H1 (cell line): Measurements from ENCODE around the gene COL6A3. TPM values are rescaled to one million over a fixed set of nuclear protein-coding genes. Genes with fewer than 3 reads are reported as not detected.

ENCODE experiments used
- BCL11A ChIP-seq, 2 experiments: IDR thresholded peaks; one replicate each; pipeline ENCODE4 v1.6.1; 2011; ENCODE audit warnings: low read depth in 2 of 2, low read length in 2 of 2, mild to moderate bottlenecking in 2 of 2
- CHD7 ChIP-seq: fragments of 300-600 bp; sonication (generic); IDR thresholded peaks from 2 replicates; pipeline ENCODE4 v1.7.1; 2012; ENCODE audit warnings: low read length, moderate library complexity, mild to moderate bottlenecking, inconsistent platforms; ENCODE audit not compliant: insufficient replicate concordance
- KDM5A ChIP-seq: fragments of 200-600 bp; IDR thresholded peaks from 2 replicates; pipeline ENCODE4 v1.7.1; 2012; ENCODE audit warnings: mild to moderate bottlenecking, low read length, inconsistent platforms, mixed read lengths
- RAD21 ChIP-seq, 2 experiments: IDR thresholded peaks in 1 of 2; conservative IDR thresholded peaks in 1 of 2; 2 replicates each; pipeline ENCODE4 v1.6.1; 2011; ENCODE audit warnings: low read depth in 2 of 2, low read length in 2 of 2, improper control_type of control experiment in 1 of 2, inconsistent platforms in 1 of 2, mild to moderate bottlenecking in 1 of 2, moderate library complexity in 1 of 2
- SP1 ChIP-seq: IDR thresholded peaks from 2 replicates; pipeline ENCODE4 v1.6.1; 2011; ENCODE audit warnings: low read depth, low read length
- TAF7 ChIP-seq: optimal IDR thresholded peaks from 2 replicates; pipeline ENCODE3; 2011; ENCODE audit warnings: low read depth, mild to moderate bottlenecking, inconsistent platforms, low read length, moderate library complexity, borderline replicate concordance
- polyA plus RNA-seq, 7 experiments: library from polyadenylated mRNA; depleted of rRNA in 3 of 7; stranded (reverse) in 5 of 7; unstranded in 2 of 7; fragments of >200 nt in 5 of 7; fragments of 200-250 nt in 2 of 7; gene quantifications; 1 replicate in 5 of 7; 2 replicates in 1 of 7; 4 replicates in 1 of 7; pipeline versions ENCODE4 v1.2.1 to v1.2.3, GENCODE V29; 2011 to 2013; ENCODE audit warnings: missing spikeins in 2 of 7, mixed read lengths in 2 of 7
- total RNA-seq: library from RNA; stranded (reverse); fragmentation: NEBNext Ultra II Directional; extraction: Animal tissue kit (Norgen Biotek cat#: 25700); gene quantifications from 2 replicates; pipeline ENCODE4 v1.2.1, GENCODE V29; 2021

Gene COL6A3
- total and polyA plus RNA-seq, 2 of the 8 experiments (the other 6 are each of a cell fraction or from before 2014, with no cell fraction given), result 1.2 to 3.4 TPM

GRCh38 chr2:237327175-237327950 lies 86.6 kb downstream of the COL6A3 start (continued):
- TF ChIP-seq CHD7 (no peak), BCL11A (IDR thresholded peaks at IDR 0.05; ENCODE audit: low read depth in 2 of 2, low read length in 2 of 2) (no peak), SP1 (no peak), KDM5A (no peak), RAD21 (IDR thresholded peaks at IDR 0.05 in 1 of 2, conservative IDR thresholded peaks at IDR 0.05 in 1 of 2; ENCODE audit: low read depth in 2 of 2, low read length in 2 of 2) (no peak), TAF7 (no peak)
- TF ChIP-seq, all 59 proteins: peak for 0
